A549 (cell line): ENCODE data around the gene CPLX4. TPM values are rescaled to one million over a fixed set of nuclear protein-coding genes. Genes with fewer than 3 reads are reported as not detected.

Experiments
- ATAC-seq, 2 experiments: fragments of 200-7000 bp in 1 of 2; fragments of >200 bp in 1 of 2; cut with Nextera tagmentation in 1 of 2; cut with Tn5 transposase in 1 of 2; 3 replicates each; pipeline versions ENCODE4 v1.8.0 to v1.9.1; 2018 to 2020; ENCODE audit warnings: mild to moderate bottlenecking in 1 of 2, moderate library complexity in 1 of 2
- CTCF ChIA-PET: fragments of 300-600 bp; sonication (Branson Sonifier 250); formaldehyde crosslinking; extraction: SDS; loops from one replicate; lab custom pipeline; 2021; ENCODE audit warnings: antibody characterized with exemption, inconsistent platforms; lab: Yijun Ruan, JAX
- POLR2A ChIA-PET: fragments of 350-600 bp; formaldehyde crosslinking; extraction: SDS; loops from one replicate; lab custom pipeline; 2021; ENCODE audit warnings: antibody characterized with exemption, inconsistent platforms; lab: Yijun Ruan, JAX
- DNase-seq, 2 experiments: peaks; one replicate each; pipeline versions ENCODE4 v3.0.0 to v3.0.0-alpha.2; 2011 to 2016; ENCODE audit warnings: low read depth in 1 of 2, low spot score in 1 of 2
- FAIRE-seq: peaks from 2 replicates; lab custom pipeline; 2011; peaks lifted over from hg19 to GRCh38; lab: Jason Lieb, UNC
- H3K27ac ChIP-seq, 2 experiments: fragments of >200 bp; sonication (Bioruptor Twin); formaldehyde crosslinking; 3 replicates each; pipeline ENCODE4 v1.5.1; 2016 to 2017
- H3K4me1 ChIP-seq: fragments of >200 bp; sonication (Bioruptor Twin); formaldehyde crosslinking; 3 replicates; pipeline ENCODE4 v1.6.1; 2016
- H3K4me2 ChIP-seq: fragments of >200 bp; sonication (Bioruptor Twin); formaldehyde crosslinking; 3 replicates; pipeline ENCODE4 v1.6.1; 2016
- H3K4me3 ChIP-seq: fragments of >200 bp; sonication (Bioruptor Twin); formaldehyde crosslinking; 3 replicates; pipeline ENCODE4 v1.5.1; 2016
- H3K9me3 ChIP-seq: fragments of >200 bp; sonication (Bioruptor Twin); formaldehyde crosslinking; 3 replicates; pipeline ENCODE4 v1.6.1; 2016
- CBX8 ChIP-seq: fragments of 200-600 bp; sonication (generic); IDR thresholded peaks from 2 replicates; pipeline ENCODE4 v1.6.1; 2016
- EHF ChIP-seq: fragments of 250-450 bp; sonication (Bioruptor Pico); IDR thresholded peaks from 2 replicates; pipeline ENCODE4 v1.5.0; 2020; ENCODE audit warnings: mild to moderate bottlenecking
- FOXS1 ChIP-seq: fragments of 250-450 bp; sonication (Bioruptor Pico); IDR thresholded peaks from 2 replicates; pipeline ENCODE4 v1.5.0; 2020; ENCODE audit warnings: mild to moderate bottlenecking, moderate library complexity
- HDAC2 ChIP-seq: fragments of 200-600 bp; sonication (generic); IDR thresholded peaks from 2 replicates; pipeline ENCODE4 v1.6.1; 2016
- HOXB5 ChIP-seq: fragments of 250-450 bp; sonication (Bioruptor Pico); IDR thresholded peaks from 2 replicates; pipeline ENCODE4 v1.5.0; 2020; ENCODE audit warnings: mild to moderate bottlenecking, moderate library complexity
- JUN ChIP-seq, 2 experiments: fragments of >200 bp; sonication (Bioruptor Twin); formaldehyde crosslinking; IDR thresholded peaks; 2 replicates in 1 of 2; 3 replicates in 1 of 2; pipeline ENCODE4 v1.6.1; 2016 to 2017
- KDM1A ChIP-seq: fragments of 200-600 bp; sonication (generic); IDR thresholded peaks from 2 replicates; pipeline ENCODE4 v1.6.1; 2016; ENCODE audit warnings: low read depth, mild to moderate bottlenecking
- MAZ ChIP-seq: fragments of 150-350 bp; IDR thresholded peaks from 2 replicates; pipeline ENCODE4 v1.6.1; 2014; ENCODE audit warnings: antibody characterized with exemption, low read depth, low read length, borderline replicate concordance
- NPAS2 ChIP-seq: fragments of 250-450 bp; sonication (Bioruptor Pico); IDR thresholded peaks from 2 replicates; pipeline ENCODE4 v1.8.0; 2022; ENCODE audit warnings: mild to moderate bottlenecking, moderate library complexity, borderline replicate concordance
- NR3C1 ChIP-seq: fragments of >200 bp; sonication (Bioruptor Twin); formaldehyde crosslinking; IDR thresholded peaks from 3 replicates; pipeline ENCODE4 v1.6.1; 2017
- POLR2AphosphoS2 ChIP-seq: conservative IDR thresholded peaks from 2 replicates; pipeline ENCODE4 v1.6.1; 2012; ENCODE audit warnings: low read length, improper control_type of control experiment, inconsistent platforms
- RFX5 ChIP-seq: fragments of 450-650 bp; IDR thresholded peaks from 2 replicates; pipeline ENCODE4 v1.7.1; 2014; ENCODE audit warnings: antibody characterized with exemption, mild to moderate bottlenecking, moderate library complexity
- TFCP2L1 ChIP-seq: fragments of 250-450 bp; sonication (Bioruptor Pico); IDR thresholded peaks from 2 replicates; pipeline ENCODE4 v1.5.0; 2021; ENCODE audit warnings: mild to moderate bottlenecking
- WGBS: methylation state at CpG from one replicate; pipeline ENCODE4 v1.1.6; 2017; ENCODE audit errors: missing lambda C conversion rate; 5-methylcytosine and 5-hydroxymethylcytosine counted together
- polyA plus RNA-seq, 4 experiments: library from polyadenylated mRNA; depleted of rRNA in 3 of 4; stranded (reverse); fragments of >200 nt; fragmentation: RNase III in 1 of 4; extraction: RNeasy Plus Mini Kit Qiagen cat#74134 plus additional on column Dnase treatment in 1 of 4; gene quantifications; 2 replicates in 3 of 4; 3 replicates in 1 of 4; pipeline ENCODE4 v1.2.3, GENCODE V29; 2011 to 2017
- TF ChIP-seq, protein P1 (sequence below): fragments of 150-350 bp; IDR thresholded peaks from 2 replicates; pipeline ENCODE4 v1.6.1; 2014; ENCODE audit warnings: low read depth, mild to moderate bottlenecking, low read length
- TF ChIP-seq, protein P2 (sequence below): fragments of >200 bp; sonication (Bioruptor Twin); formaldehyde crosslinking; IDR thresholded peaks from 3 replicates; pipeline ENCODE4 v1.6.1; 2016
- TF ChIP-seq, protein P3 (sequence below): fragments of >200 bp; sonication (Bioruptor Twin); formaldehyde crosslinking; IDR thresholded peaks from 3 replicates; pipeline ENCODE4 v1.5.1; 2016
- TF ChIP-seq, protein P4 (sequence below): fragments of 200-600 bp; sonication (generic); IDR thresholded peaks from 2 replicates; pipeline ENCODE4 v1.6.1; 2016; ENCODE audit warnings: antibody characterized with exemption, mild to moderate bottlenecking, moderate library complexity

Gene CPLX4
- polyA plus RNA-seq, 2 of the 4 experiments (the other 2 are of a cell fraction), result not detected

DNA sequence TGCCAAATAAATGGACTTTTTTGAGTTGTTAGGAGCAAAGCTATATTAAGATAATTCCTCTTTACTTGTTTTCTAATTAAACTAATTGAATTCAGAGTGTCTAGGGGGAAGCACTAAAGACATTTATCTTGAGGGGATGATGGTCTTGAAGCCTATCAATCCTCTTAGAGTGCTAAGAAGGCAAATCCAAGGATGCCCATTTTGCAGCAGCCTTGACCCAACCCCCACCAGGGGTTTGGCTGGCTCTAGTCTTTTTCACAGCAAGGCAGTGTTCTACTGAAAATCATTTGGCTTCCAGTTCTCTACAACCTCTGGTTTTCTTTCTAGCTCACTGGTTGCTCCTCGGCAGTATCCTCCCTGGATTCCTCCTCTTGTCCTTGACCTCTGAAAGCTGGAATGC, 38.7 kb downstream of the CPLX4 start:
- Histone ChIP-seq H3K4me3 (no peak overlapping the region), H3K4me1 (no peaks in the 10 kb centered on the region), H3K9me3 (no peaks in the 10 kb centered on the region), H3K27ac (no peak overlapping the region), H3K4me2 (no peak overlapping the region)
- FAIRE-seq, result no peak
- no peak for TF ChIP-seq MAZ
- no peak for TF ChIP-seq JUN (IDR thresholded peaks at IDR 0.05)
- no peak for TF ChIP-seq CBX8
- TF ChIP-seq NR3C1, result no peak
- no peak for TF ChIP-seq EHF (CRISPR knock-in tag)
- TF ChIP-seq KDM1A, result no peak
- TF ChIP-seq TFCP2L1 (CRISPR knock-in tag), result no peak
- TF ChIP-seq, protein P1, sequence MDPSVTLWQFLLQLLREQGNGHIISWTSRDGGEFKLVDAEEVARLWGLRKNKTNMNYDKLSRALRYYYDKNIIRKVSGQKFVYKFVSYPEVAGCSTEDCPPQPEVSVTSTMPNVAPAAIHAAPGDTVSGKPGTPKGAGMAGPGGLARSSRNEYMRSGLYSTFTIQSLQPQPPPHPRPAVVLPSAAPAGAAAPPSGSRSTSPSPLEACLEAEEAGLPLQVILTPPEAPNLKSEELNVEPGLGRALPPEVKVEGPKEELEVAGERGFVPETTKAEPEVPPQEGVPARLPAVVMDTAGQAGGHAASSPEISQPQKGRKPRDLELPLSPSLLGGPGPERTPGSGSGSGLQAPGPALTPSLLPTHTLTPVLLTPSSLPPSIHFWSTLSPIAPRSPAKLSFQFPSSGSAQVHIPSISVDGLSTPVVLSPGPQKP, result no peak
- ChIA-PET POLR2A (no interaction called here), CTCF (interaction anchor here (1.3 to 3.0 kb wide), 3 partner anchors 10 to 123 kb away, joined by 3 to 17 read pairs (median 3); no protein-coding TSS in a partner anchor)
- ATAC-seq, result no peak
- DNase-seq, result no peak
- WGBS, result 43% methylated on average over 1 of the region's 1 CpG

DNA sequence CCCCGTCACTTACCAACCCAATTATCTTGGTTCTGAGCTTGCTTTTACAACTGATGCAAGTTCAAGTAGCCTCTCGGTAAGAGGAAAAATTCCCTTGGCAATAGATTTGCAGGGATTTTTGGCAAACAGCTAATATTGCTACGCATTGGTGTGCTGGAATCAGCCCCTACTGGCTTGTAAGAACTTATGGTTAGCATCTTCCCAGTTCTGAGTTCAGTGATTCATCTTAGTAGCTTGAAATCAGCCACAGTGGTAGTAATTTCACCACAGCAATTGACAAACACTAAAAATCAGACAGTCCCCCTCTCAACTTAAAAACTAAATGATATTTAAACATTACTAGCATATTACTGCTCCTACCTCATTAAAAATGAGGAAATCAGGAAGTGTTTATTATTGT, 39.3 kb downstream of the CPLX4 start:
- no peaks in the 10 kb centered on the region for H3K9me3 ChIP-seq
- DNase-seq (no peak), ATAC-seq (no peak), FAIRE-seq (no peak)
- TF ChIP-seq RFX5, result no peak
- TF ChIP-seq HOXB5 (CRISPR knock-in tag), result no peak
- TF ChIP-seq FOXS1 (CRISPR knock-in tag), result no peak
- no peak for TF ChIP-seq CBX8
- no peak for TF ChIP-seq NPAS2 (CRISPR knock-in tag)
- TF ChIP-seq TFCP2L1 (CRISPR knock-in tag), result no peak
- TF ChIP-seq, protein P2, sequence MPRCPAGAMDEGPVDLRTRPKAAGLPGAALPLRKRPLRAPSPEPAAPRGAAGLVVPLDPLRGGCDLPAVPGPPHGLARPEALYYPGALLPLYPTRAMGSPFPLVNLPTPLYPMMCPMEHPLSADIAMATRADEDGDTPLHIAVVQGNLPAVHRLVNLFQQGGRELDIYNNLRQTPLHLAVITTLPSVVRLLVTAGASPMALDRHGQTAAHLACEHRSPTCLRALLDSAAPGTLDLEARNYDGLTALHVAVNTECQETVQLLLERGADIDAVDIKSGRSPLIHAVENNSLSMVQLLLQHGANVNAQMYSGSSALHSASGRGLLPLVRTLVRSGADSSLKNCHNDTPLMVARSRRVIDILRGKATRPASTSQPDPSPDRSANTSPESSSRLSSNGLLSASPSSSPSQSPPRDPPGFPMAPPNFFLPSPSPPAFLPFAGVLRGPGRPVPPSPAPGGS, result no peak
- TF ChIP-seq POLR2AphosphoS2, result no peak
- TF ChIP-seq JUN (IDR thresholded peaks at IDR 0.05), result no peak
- TF ChIP-seq, protein P3, sequence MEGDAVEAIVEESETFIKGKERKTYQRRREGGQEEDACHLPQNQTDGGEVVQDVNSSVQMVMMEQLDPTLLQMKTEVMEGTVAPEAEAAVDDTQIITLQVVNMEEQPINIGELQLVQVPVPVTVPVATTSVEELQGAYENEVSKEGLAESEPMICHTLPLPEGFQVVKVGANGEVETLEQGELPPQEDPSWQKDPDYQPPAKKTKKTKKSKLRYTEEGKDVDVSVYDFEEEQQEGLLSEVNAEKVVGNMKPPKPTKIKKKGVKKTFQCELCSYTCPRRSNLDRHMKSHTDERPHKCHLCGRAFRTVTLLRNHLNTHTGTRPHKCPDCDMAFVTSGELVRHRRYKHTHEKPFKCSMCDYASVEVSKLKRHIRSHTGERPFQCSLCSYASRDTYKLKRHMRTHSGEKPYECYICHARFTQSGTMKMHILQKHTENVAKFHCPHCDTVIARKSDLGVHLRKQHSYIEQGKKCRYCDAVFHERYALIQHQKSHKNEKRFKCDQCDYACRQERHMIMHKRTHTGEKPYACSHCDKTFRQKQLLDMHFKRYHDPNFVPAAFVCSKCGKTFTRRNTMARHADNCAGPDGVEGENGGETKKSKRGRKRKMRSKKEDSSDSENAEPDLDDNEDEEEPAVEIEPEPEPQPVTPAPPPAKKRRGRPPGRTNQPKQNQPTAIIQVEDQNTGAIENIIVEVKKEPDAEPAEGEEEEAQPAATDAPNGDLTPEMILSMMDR, result no peak
- TF ChIP-seq, protein P4, sequence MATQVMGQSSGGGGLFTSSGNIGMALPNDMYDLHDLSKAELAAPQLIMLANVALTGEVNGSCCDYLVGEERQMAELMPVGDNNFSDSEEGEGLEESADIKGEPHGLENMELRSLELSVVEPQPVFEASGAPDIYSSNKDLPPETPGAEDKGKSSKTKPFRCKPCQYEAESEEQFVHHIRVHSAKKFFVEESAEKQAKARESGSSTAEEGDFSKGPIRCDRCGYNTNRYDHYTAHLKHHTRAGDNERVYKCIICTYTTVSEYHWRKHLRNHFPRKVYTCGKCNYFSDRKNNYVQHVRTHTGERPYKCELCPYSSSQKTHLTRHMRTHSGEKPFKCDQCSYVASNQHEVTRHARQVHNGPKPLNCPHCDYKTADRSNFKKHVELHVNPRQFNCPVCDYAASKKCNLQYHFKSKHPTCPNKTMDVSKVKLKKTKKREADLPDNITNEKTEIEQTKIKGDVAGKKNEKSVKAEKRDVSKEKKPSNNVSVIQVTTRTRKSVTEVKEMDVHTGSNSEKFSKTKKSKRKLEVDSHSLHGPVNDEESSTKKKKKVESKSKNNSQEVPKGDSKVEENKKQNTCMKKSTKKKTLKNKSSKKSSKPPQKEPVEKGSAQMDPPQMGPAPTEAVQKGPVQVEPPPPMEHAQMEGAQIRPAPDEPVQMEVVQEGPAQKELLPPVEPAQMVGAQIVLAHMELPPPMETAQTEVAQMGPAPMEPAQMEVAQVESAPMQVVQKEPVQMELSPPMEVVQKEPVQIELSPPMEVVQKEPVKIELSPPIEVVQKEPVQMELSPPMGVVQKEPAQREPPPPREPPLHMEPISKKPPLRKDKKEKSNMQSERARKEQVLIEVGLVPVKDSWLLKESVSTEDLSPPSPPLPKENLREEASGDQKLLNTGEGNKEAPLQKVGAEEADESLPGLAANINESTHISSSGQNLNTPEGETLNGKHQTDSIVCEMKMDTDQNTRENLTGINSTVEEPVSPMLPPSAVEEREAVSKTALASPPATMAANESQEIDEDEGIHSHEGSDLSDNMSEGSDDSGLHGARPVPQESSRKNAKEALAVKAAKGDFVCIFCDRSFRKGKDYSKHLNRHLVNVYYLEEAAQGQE, result no peak
- TF ChIP-seq KDM1A, result no peak
- TF ChIP-seq HDAC2, result no peak
- no peak overlapping the region for H3K27ac ChIP-seq
- WGBS, result 42% methylated on average over 3 of the region's 3 CpGs
- ChIA-PET POLR2A (no interaction called here), CTCF (interaction anchor here (1.4 to 3.0 kb wide), 2 partner anchors 10 to 123 kb away, joined by 3 to 17 read pairs; no protein-coding TSS in a partner anchor)
- no peak overlapping the region for H3K4me2 ChIP-seq
- H3K4me3 ChIP-seq, result no peak overlapping the region
- H3K4me1 ChIP-seq, result no peaks in the 10 kb centered on the region
